Stimulated activated naive CD4-positive, alpha-beta T cell treated with Interleukin-2 at 50 U/mL for 16 hours (primary cell): Measurements from ENCODE around the gene SLC43A3.

Source experiments
- DNase-seq: peaks from one replicate; lab custom pipeline; 2025; lab: John Stamatoyannopoulos, UW

Gene SLC43A3

DNA sequence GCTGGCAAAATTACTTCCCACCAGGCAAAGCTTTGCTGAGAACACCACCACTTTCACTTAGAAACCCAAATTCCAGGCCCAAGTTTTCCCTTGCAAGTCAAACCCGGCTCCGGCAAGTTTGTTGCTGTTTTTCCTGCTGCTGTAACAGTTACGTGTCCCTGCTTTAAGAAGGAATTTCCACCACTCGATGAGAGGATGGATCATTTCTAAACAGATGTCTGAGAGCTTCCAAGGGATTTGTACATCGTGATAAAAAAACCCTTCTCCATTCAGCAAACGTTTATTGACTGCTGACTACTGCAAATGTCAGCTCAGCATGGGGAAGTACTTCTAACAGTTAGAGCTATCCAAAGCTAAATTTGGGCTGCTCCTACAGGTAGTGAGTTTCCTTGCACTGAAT is 69.1 kb downstream of the SLC43A3 start:
- DNase-seq, result no peak

- DNase-seq, result no peak
These were observed 69.6 kb downstream of the SLC43A3 start for GRCh38 chr11:57357310-57357709.
